Activated CD4-positive, alpha-beta T cell treated with anti-CD3 and anti-CD28 coated beads, Interleukin-2, Interleukin-4, amounts not matched to agents 100 ng/mL and 50 ng/mL, durations not matched to agents 16 hours and 8 hours (primary cell): ENCODE data around the gene GLI2.

Experiments used
- DNase-seq: peaks from one replicate; pipeline ENCODE4 v3.0.0-alpha.2; 2020; ENCODE audit warnings: low spot score

GLI2 gene

DNA sequence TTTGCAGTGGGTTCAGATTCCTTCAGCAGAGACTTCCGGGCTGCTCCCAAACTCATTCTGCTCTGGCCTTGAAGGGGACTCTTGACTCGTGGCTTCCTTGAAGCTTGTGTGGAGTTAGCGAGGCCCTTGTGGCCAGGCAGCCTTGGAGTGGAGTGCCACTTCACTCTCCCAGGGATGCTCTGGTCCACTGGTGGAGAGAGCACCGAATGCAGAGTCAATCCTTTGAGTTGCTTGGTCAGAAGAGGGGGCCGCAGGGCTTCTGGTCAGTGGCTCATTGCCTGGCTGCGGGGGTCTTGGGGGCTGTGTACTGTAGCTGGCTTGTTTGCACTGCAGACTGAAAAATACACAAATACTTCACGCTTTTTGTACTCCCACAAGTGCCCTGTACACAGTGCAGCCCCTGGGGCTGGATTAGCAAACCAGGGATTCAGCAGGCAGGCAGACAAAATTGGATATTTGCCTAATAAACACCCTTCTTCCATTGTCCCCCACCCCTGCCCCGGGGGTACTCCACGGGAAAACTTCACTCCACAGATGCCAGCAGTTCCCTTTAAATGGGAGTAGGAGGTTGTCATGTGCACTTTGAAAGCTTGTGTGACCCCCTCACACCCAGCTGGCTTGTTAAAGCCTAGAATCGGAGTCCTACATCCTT lies 3.2 kb downstream of the GLI2 start:
- no peak for DNase-seq

GRCh38 chr2:120739438-120740090 lies 3.9 kb downstream of the GLI2 start:
- DNase-seq = no peak

GRCh38 chr2:120740375-120740764 lies 4.7 kb downstream of the GLI2 start:
- no peak for DNase-seq

DNA sequence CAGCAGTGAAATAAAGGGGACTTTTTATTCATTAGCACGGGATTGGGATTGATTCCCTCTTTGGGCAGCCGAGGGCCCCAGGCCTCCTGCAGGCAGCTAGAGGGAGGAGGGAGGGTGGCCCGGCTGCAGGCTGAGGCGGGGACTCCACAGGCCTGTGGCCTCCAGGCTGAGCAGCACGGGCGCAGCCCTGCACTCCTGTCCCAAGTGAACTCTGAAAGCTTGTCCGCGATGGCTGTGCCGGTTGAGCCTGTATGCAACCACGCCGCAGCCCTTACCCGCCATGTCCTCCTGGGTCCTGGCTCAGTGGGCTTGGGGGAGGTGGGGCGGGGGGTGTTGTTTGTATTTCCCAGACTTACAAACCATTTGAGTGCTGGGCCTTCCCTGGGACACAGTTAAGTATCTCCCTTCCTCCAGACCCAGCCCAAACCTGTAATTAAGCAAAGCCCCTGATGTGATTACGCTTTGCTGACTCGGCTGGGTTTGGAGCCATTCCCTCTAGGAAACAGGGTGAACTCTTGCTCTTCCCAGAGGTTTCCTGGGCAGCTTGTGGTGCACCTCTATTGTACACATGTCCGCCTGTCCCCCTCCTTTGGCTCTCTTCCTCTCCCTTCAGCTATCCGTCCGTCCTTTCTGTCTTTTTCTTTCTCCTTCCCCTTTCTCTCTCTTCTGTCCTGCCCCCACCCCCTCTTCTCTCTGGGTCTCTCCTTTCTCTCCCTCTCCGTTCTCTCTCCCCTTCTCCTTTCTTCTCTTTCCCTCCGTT lies 5.3 kb downstream of the GLI2 start:
- DNase-seq = no peak

GRCh38 chr2:120741571-120742561 lies 6.2 kb downstream of the GLI2 start:
- no peak for DNase-seq

- DNase-seq = no peak
Measured at GRCh38 chr2:120743657-120744056, 8.0 kb downstream of the GLI2 start.

DNA sequence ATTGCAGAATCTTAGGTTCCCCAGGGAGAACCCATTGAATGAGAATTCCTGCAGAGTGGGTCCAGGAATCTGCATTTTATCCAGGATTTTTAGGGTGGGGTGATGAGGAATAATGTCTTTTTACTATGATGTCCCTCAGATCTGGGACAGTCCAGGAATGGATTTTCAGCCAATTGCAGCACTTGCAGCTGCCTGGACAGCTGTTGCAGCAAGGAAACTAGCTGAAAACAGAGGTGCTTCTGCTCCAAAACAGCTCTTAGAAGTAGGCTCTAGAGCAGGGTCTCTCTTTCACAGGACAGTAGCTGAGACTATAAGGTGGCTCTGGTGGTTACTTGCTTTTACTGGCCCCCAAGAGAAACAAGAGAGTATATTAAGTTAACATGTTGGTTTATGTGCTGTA lies 9.1 kb downstream of the GLI2 start:
- DNase-seq = no peak

DNA sequence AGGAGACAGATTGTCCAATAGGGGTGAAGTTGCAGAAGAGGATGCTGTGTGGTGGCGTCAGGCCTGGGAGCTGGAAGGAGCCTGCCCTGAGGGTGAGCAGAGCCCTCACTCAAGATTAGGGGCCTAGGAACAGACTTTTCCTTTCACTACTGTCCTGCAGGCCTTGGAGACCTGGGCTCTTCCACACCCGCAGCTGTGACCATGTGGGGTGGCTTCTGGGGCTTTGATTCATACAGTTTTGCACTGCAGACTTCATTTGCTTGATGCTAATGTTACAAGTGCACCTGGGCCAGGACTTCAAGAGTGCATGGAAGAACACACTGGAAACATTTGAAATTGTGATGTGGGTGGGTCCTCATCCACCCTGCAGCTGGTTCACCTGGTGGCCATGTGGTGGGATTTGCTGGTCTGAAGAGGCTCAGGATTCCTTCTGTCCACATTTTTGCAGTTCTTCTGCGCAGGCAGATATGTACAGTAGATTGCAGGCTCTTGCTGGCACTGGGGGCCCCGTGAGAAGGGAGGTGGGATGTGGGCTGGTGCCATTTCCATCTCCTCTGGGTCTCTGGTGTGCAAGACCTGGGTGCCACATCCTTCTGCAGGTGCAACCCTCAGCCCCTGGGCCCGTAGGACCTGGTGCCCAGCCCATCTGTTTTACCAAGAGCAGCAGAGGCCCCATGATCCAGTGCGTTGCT lies 9.9 kb downstream of the GLI2 start:
- DNase-seq = no peak

- DNase-seq = no peak
Measured at GRCh38 chr2:120746144-120746543, 10.5 kb downstream of the GLI2 start.

GRCh38 chr2:120747281-120747680 lies 11.6 kb downstream of the GLI2 start:
- DNase-seq = no peak

GRCh38 chr2:120747706-120748105 lies 12.0 kb downstream of the GLI2 start:
- DNase-seq = no peak

DNA sequence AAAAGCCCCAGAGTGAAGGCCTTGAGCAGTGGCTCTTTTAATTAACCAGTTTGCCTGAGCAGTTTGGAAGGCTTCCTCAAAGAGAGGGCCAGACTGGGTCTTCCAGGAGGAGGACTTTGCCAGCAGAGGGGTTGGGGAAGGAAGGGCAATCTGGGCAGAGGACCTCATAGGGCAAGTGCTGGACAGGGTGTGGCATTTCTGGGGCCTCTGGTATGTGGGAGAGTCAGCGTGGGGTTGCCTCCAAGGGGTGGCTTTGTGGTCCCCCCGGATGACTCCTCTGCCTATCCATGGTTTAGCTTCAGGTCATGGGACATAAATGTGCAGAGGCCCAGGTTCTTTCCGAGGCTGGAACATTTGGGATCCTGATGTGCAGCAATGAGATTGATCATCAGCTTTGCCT lies 12.6 kb downstream of the GLI2 start:
- DNase-seq = no peak

- no peak for DNase-seq
Measured at GRCh38 chr2:120748741-120749140, 13.1 kb downstream of the GLI2 start.

DNA sequence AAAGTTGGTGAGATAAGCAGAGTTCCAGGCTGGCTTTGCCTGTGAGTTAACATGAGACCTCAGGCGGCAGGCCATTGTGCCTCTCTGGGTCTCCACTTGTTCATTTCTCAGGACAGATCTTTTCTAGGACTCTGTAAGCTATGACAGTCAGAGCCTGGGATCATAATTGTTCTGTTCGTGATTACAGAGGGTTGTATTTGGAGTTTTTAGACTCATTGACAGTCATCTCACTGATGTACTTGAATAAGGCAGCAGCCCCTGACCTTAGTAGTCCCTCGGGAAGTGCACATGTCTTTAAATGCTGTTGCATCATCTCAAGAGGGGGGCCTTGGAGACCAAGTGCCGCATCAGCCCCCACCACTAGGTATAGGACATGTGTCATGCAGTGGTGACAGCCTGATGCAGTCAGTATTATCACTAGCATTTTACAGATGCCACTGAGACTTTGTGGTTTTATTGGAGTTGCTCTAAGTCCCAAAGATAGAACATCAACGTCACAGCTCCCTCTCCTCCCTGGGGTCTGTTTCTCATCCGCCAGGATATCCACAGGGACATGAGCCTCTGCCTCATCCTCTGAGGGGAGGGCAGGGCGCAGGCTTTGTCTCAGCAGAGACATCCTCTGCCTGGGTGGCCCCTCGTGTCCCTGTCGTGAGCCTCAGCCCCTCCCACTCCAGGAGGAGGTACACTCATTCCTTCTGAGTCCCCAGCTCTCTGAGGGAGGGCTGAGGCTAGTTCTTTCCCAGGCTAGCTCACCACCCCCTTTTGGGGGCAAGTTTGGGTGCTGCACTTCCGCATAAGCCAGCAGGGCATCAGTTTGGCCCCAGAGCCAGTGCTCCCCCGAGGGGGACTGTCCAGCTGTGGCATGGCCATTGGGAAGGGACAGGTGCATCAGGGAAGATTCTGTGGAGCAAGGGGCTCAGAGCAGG lies 14.1 kb downstream of the GLI2 start:
- no peak for DNase-seq

- no peak for DNase-seq
Measured at GRCh38 chr2:120750488-120751210, 15.0 kb downstream of the GLI2 start.

GRCh38 chr2:120751553-120751952 lies 15.9 kb downstream of the GLI2 start:
- no peak for DNase-seq

GRCh38 chr2:120754067-120754960 lies 18.6 kb downstream of the GLI2 start:
- no peak for DNase-seq
